ENCODE results near the gene EMID1.

The EMID1 gene

GRCh38 chr22:29163808-29164207, 41.9 kb upstream of the EMID1 start:
- Histone ChIP-seq H3K4me3 (ENCODE audit: low read depth in 1 of 2, low read length in 1 of 2) (no peak overlapping the region), H3K4me1 (ENCODE audit: control insufficient read depth in 1 of 2, insufficient read depth in 1 of 2, low read depth in 1 of 2, low read length in 1 of 2) (peaks cover 11 to 15% of the 10 kb centered on the region in 2 experiments), H3K27me3 (peaks cover 30% of the 10 kb centered on the region), H3K9me3 (no peaks in the 10 kb centered on the region), H3K27ac (no peak overlapping the region), H3K36me3 (no peaks in the 10 kb centered on the region)
- TF ChIP-seq, protein P1, sequence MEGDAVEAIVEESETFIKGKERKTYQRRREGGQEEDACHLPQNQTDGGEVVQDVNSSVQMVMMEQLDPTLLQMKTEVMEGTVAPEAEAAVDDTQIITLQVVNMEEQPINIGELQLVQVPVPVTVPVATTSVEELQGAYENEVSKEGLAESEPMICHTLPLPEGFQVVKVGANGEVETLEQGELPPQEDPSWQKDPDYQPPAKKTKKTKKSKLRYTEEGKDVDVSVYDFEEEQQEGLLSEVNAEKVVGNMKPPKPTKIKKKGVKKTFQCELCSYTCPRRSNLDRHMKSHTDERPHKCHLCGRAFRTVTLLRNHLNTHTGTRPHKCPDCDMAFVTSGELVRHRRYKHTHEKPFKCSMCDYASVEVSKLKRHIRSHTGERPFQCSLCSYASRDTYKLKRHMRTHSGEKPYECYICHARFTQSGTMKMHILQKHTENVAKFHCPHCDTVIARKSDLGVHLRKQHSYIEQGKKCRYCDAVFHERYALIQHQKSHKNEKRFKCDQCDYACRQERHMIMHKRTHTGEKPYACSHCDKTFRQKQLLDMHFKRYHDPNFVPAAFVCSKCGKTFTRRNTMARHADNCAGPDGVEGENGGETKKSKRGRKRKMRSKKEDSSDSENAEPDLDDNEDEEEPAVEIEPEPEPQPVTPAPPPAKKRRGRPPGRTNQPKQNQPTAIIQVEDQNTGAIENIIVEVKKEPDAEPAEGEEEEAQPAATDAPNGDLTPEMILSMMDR (IDR thresholded peaks at IDR 0.05) = no peak

GRCh38 chr22:29165321-29166060, 40.2 kb upstream of the EMID1 start:
- Histone ChIP-seq H3K9me3 (no peaks in the 10 kb centered on the region), H3K4me3 (ENCODE audit: low read depth in 1 of 2, low read length in 1 of 2) (no peak overlapping the region), H3K27me3 (peaks cover 40% of the 10 kb centered on the region), H3K4me1 (ENCODE audit: control insufficient read depth in 1 of 2, insufficient read depth in 1 of 2, low read depth in 1 of 2, low read length in 1 of 2) (peaks cover 11 to 15% of the 10 kb centered on the region in 2 experiments), H3K36me3 (no peaks in the 10 kb centered on the region), H3K27ac (no peak overlapping the region)
- TF ChIP-seq, protein P1 (IDR thresholded peaks at IDR 0.05) = no peak

DNA sequence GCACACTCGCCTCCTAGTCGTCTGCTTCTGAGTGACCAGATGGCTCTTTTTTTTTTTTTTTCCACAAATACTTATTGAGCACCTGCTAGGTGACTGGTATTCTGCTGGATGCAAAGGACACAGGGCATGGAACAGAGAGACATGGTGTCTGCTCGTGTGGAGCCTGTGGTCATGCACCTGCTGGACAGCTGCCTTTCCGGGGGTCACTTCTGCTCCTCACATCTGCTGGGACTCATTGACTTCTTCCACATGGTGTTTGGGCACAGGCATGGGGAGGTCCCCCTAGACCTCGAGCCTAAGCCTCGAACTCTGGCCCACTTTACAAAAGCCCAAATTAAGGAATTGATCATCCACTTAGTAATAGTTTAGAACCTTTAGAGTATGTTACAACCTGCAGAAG, 39.5 kb upstream of the EMID1 start:
- no peaks in the 10 kb centered on the region for H3K36me3 ChIP-seq
- H3K4me3 ChIP-seq (ENCODE audit: low read depth in 1 of 2, low read length in 1 of 2) = no peak overlapping the region
- no peaks in the 10 kb centered on the region for H3K9me3 ChIP-seq
- no peak overlapping the region for H3K27ac ChIP-seq
- peaks cover 40% of the 10 kb centered on the region for H3K27me3 ChIP-seq
- TF ChIP-seq, protein P1 (IDR thresholded peaks at IDR 0.05) = no peak
- peaks cover 11 to 15% of the 10 kb centered on the region in 2 experiments for H3K4me1 ChIP-seq (ENCODE audit: control insufficient read depth in 1 of 2, insufficient read depth in 1 of 2, low read depth in 1 of 2, low read length in 1 of 2)

GRCh38 chr22:29167032-29167911, 38.4 kb upstream of the EMID1 start:
- Histone ChIP-seq H3K27ac (peak overlapping the region; percentile 54), H3K27me3 (peaks cover 40% of the 10 kb centered on the region), H3K4me3 (ENCODE audit: low read depth in 1 of 2, low read length in 1 of 2) (peak overlapping the region; percentile 8 to 28), H3K9me3 (no peaks in the 10 kb centered on the region), H3K36me3 (no peaks in the 10 kb centered on the region), H3K4me1 (ENCODE audit: control insufficient read depth in 1 of 2, insufficient read depth in 1 of 2, low read depth in 1 of 2, low read length in 1 of 2) (peaks cover 11 to 15% of the 10 kb centered on the region in 2 experiments)
- TF ChIP-seq, protein P1 (IDR thresholded peaks at IDR 0.05) = no peak

DNA sequence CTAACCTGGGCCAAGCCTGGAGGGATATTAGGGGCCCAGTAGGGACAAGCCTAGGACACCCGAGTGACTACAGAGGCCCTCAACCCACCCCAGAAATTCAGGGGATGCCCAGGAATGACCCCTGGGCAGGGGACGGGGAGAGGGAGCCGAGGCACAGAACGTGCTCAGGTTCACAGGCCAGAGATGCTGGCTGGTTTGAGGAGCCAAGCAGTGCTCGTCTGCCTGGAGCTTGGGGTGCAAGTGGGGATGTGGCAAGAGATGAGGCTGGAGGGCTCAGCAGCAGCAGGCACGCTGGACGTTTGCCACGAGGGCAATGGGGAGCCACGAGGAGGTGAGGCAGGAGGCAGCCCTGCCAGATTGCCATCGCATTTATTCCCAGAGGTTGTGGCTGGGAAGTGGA, 34.0 kb upstream of the EMID1 start:
- H3K27ac ChIP-seq = no peak overlapping the region
- TF ChIP-seq, protein P1 (IDR thresholded peaks at IDR 0.05) = no peak
- H3K4me3 ChIP-seq (ENCODE audit: low read depth in 1 of 2, low read length in 1 of 2) = no peak overlapping the region
- no peaks in the 10 kb centered on the region for H3K9me3 ChIP-seq
- H3K27me3 ChIP-seq = peaks cover 23% of the 10 kb centered on the region
- H3K36me3 ChIP-seq = no peaks in the 10 kb centered on the region
- peaks cover 11 to 13% of the 10 kb centered on the region in 2 experiments for H3K4me1 ChIP-seq (ENCODE audit: control insufficient read depth in 1 of 2, insufficient read depth in 1 of 2, low read depth in 1 of 2, low read length in 1 of 2)
